Mammary epithelial cell (primary cell): ENCODE results near the gene C15orf39.

Experiments
- EZH2 ChIP-seq: IDR thresholded peaks from 2 replicates; pipeline ENCODE4 v1.6.1; 2012; ENCODE audit warnings: low read length, inconsistent platforms, borderline replicate concordance
- TF ChIP-seq, protein P1 (sequence below), 2 donors: IDR thresholded peaks in 1 of 2; conservative IDR thresholded peaks in 1 of 2; 2 replicates each; pipeline ENCODE4 v1.5.1; 2011 to 2012; ENCODE audit warnings: inconsistent platforms in 2 of 2, low read length in 2 of 2, mild to moderate bottlenecking in 2 of 2, control low read depth in 1 of 2, low read depth in 1 of 2; ENCODE audit not compliant: insufficient read depth in 1 of 2; ENCODE audit errors: extremely low read depth in 1 of 2

DNA sequence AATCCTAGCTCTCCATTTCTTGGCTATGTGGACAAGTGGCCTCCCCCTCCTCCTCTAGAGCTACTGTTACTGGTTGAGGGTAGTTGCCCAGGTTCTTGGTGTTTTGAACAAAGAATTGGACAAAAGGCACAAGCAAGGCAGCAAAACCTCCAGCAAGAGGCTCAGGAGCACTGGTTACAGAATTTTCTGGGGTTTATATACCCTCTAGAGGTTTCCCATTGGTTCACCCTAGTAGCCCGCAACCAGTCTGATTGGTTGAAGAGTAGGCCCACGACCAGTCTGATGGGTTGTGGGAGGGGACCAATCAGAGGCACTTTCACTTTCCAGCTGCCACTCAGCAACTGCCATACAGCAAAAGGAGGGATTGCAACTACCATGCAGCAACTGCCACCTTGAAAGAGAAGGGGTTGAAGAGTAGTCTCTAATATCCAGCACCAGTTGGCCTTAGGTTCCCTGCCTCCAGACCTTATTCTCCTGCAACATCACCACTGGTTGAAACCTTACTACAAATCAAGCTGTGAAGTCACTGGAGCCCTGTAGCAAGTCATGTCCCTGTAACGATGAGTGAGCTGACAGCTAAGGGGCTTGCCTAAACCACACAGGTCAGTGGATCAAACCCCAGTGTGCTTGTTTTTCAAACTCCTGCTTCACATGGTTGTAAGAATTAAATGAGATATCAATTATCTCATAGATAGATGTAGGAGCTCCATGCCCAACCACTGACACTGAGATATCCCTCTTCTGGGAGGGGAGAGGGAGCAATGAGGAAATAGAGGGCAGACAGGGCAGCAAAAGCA lies 2.9 kb upstream of the C15orf39 start:
- no peak for TF ChIP-seq EZH2
- TF ChIP-seq, protein P1, sequence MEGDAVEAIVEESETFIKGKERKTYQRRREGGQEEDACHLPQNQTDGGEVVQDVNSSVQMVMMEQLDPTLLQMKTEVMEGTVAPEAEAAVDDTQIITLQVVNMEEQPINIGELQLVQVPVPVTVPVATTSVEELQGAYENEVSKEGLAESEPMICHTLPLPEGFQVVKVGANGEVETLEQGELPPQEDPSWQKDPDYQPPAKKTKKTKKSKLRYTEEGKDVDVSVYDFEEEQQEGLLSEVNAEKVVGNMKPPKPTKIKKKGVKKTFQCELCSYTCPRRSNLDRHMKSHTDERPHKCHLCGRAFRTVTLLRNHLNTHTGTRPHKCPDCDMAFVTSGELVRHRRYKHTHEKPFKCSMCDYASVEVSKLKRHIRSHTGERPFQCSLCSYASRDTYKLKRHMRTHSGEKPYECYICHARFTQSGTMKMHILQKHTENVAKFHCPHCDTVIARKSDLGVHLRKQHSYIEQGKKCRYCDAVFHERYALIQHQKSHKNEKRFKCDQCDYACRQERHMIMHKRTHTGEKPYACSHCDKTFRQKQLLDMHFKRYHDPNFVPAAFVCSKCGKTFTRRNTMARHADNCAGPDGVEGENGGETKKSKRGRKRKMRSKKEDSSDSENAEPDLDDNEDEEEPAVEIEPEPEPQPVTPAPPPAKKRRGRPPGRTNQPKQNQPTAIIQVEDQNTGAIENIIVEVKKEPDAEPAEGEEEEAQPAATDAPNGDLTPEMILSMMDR (conservative IDR thresholded peaks at IDR 0.05 in 1 of 2, IDR thresholded peaks at IDR 0.05 in 1 of 2; ENCODE audit: extremely low read depth in 1 of 2, insufficient read depth in 1 of 2, low read depth in 1 of 2, low read length in 2 of 2), result no peak
